CD4-positive, alpha-beta T cell (primary cell): ENCODE data around the gene NCKIPSD. TPM values are rescaled to one million over a fixed set of nuclear protein-coding genes. Genes with fewer than 3 reads are reported as not detected.

Source experiments
- ATAC-seq: fragments of 200-7000 bp; cut with Tn5 transposase; one replicate; pipeline ENCODE4 v1.10.0; 2022; ENCODE audit warnings: mild to moderate bottlenecking; ENCODE audit not compliant: poor library complexity
- CTCF ChIA-PET: fragments of 350-600 bp; sonication (Branson Sonifier 250); formaldehyde crosslinking; loops from one replicate; lab custom pipeline; 2021; ENCODE audit warnings: antibody characterized with exemption, inconsistent platforms; lab: Charles Lee
- POLR2A ChIA-PET: fragments of 350-600 bp; sonication (Branson Sonifier 250); formaldehyde crosslinking; loops from one replicate; lab custom pipeline; 2021; ENCODE audit warnings: antibody characterized with exemption, inconsistent platforms; lab: Charles Lee
- DNase-seq, 14 experiments: peaks; one replicate each; pipeline ENCODE4 v3.0.0-alpha.2; 2013 to 2020; ENCODE audit warnings: mixed read lengths in 2 of 14
- H3K27ac ChIP-seq, 2 donors: one replicate each; pipeline versions ENCODE4 v1.5.1 to v1.7.0; 2013; ENCODE audit warnings: low read length in 2 of 2, low read depth in 1 of 2, mild to moderate bottlenecking in 1 of 2
- H3K27me3 ChIP-seq, 2 experiments: 1 replicate in 1 of 2; 2 replicates in 1 of 2; pipeline versions ENCODE4 v1.6.1 to v1.7.0; 2013; ENCODE audit warnings: low read length in 2 of 2, control low read depth in 1 of 2, mild to moderate bottlenecking in 1 of 2, moderate library complexity in 1 of 2; ENCODE audit not compliant: insufficient read depth in 2 of 2, control insufficient read depth in 1 of 2
- H3K36me3 ChIP-seq: one replicate; pipeline ENCODE4 v1.6.1; 2013; ENCODE audit warnings: low read length, control low read depth; ENCODE audit not compliant: insufficient read depth
- H3K4me1 ChIP-seq: one replicate; pipeline ENCODE4 v1.6.1; 2013; ENCODE audit warnings: low read length, control low read depth; ENCODE audit not compliant: insufficient read depth
- H3K4me3 ChIP-seq: one replicate; pipeline ENCODE4 v1.5.1; 2013; ENCODE audit warnings: mild to moderate bottlenecking, low read length, moderate library complexity
- H3K9me3 ChIP-seq, 2 experiments: 1 replicate in 1 of 2; 2 replicates in 1 of 2; pipeline versions ENCODE4 v1.6.1 to v1.7.0; 2013; ENCODE audit warnings: low read length in 2 of 2, mild to moderate bottlenecking in 2 of 2, control low read depth in 1 of 2, moderate library complexity in 1 of 2; ENCODE audit not compliant: control insufficient read depth in 1 of 2, insufficient read depth in 1 of 2
- H3K27ac Mint-ChIP-seq: one replicate; pipeline ENCODE4 v1.8.0; 2020; ENCODE audit warnings: mixed read lengths
- H3K27me3 Mint-ChIP-seq: one replicate; pipeline ENCODE4 v1.8.0; 2021; ENCODE audit warnings: mixed read lengths
- H3K36me3 Mint-ChIP-seq: one replicate; pipeline ENCODE4 v1.8.0; 2021; ENCODE audit warnings: low read depth, mixed read lengths
- H3K4me1 Mint-ChIP-seq: one replicate; pipeline ENCODE4 v1.8.0; 2021; ENCODE audit warnings: low read depth, mixed read lengths
- H3K4me3 Mint-ChIP-seq: one replicate; pipeline ENCODE4 v1.8.0; 2020; ENCODE audit warnings: mild to moderate bottlenecking, mixed read lengths
- H3K9me3 Mint-ChIP-seq: one replicate; pipeline ENCODE4 v1.8.0; 2020; ENCODE audit warnings: mixed read lengths
- CTCF ChIP-seq: fragments of 200-600 bp; IDR thresholded peaks from one replicate; pipeline ENCODE4 v1.8.0; 2022; ENCODE audit warnings: antibody characterized with exemption, mild to moderate bottlenecking
- intact Hi-C, 2 experiments: fragments of 100-400 bp; cut with DNase I in 1 of 2; cut with micrococcal nuclease in 1 of 2; formaldehyde crosslinking; loops; one replicate each; pipeline versions ENCODE4 v1.15.1 to v1.9.0; 2023 to 2025; cut with DNase I, micrococcal nuclease
- total RNA-seq, 174 experiments: library from RNA in 2 of 174; stranded (reverse) in 2 of 174; gene quantifications; one replicate each; pipeline ENCODE4 v1.2.3 and lab custom pipeline; 2021 to 2026

Gene NCKIPSD
- total RNA-seq, 2 experiments from 2014 or later = 9.7 to 10.8 TPM

- ATAC-seq (no peak), DNase-seq (no peak)
- Mint-ChIP-seq H3K27me3 (no peaks in the 10 kb centered on the region), H3K36me3 (peaks cover 75% of the 10 kb centered on the region), H3K4me1 (peaks cover 21% of the 10 kb centered on the region), H3K27ac (no peak overlapping the region), H3K4me3 (no peak overlapping the region), H3K9me3 (no peaks in the 10 kb centered on the region)
- CTCF ChIA-PET = no interaction called here
- Histone ChIP-seq H3K27ac (no peak overlapping the region), H3K4me1 (peaks cover 21% of the 10 kb centered on the region), H3K27me3 (no peaks in the 10 kb centered on the region), H3K4me3 (no peak overlapping the region), H3K36me3 (peaks cover 69% of the 10 kb centered on the region), H3K9me3 (no peaks in the 10 kb centered on the region)
- POLR2A ChIA-PET = interaction anchor here (2.0 kb wide), 1 partner anchor 28 kb away, joined by 5 read pairs; the partner anchor contains the start of gene IP6K2
- no peak for TF ChIP-seq CTCF
- intact Hi-C loops = loop anchor here (5.0 to 10.0 kb wide), 3 partner anchors 263 to 1815 kb away; partner anchors contain the start of genes CACNA2D2 (in 1 of the 2) and ELP6 (in 1 of the 2)
Observed at GRCh38 chr3:48689384-48689783, 3.7 kb upstream of the NCKIPSD start.

- TF ChIP-seq CTCF = no peak
- no peak overlapping the region for H3K4me3 Mint-ChIP-seq
- H3K9me3 Mint-ChIP-seq = no peaks in the 10 kb centered on the region
- Histone ChIP-seq H3K9me3 (no peaks in the 10 kb centered on the region), H3K27ac (no peak overlapping the region), H3K36me3 (peaks cover 62% of the 10 kb centered on the region), H3K4me1 (peaks cover 27% of the 10 kb centered on the region), H3K27me3 (no peaks in the 10 kb centered on the region), H3K4me3 (no peak overlapping the region)
- DNase-seq (no peak), ATAC-seq (no peak)
- H3K27me3 Mint-ChIP-seq = no peaks in the 10 kb centered on the region
- peaks cover 26% of the 10 kb centered on the region for H3K4me1 Mint-ChIP-seq
- ChIA-PET CTCF (no interaction called here), POLR2A (interaction anchor here (1.4 to 2.0 kb wide), 2 partner anchors 29 to 53 kb away, joined by 3 to 5 read pairs; partner anchors contain the start of genes IP6K2 and SLC26A6)
- intact Hi-C loops = loop anchor here (5.0 to 10.0 kb wide), 3 partner anchors 264 to 1816 kb away; partner anchors contain the start of genes CACNA2D2 (in 1 of the 2) and ELP6 (in 1 of the 2)
- no peak overlapping the region for H3K27ac Mint-ChIP-seq
- peaks cover 71% of the 10 kb centered on the region for H3K36me3 Mint-ChIP-seq
Observed at GRCh38 chr3:48688737-48689075, 3.0 kb upstream of the NCKIPSD start.

GRCh38 chr3:48688032-48688736 lies 2.5 kb upstream of the NCKIPSD start:
- no peaks in the 10 kb centered on the region for H3K27me3 ChIP-seq
- ChIA-PET POLR2A (interaction anchor here (1.4 to 2.0 kb wide), 2 partner anchors 29 to 53 kb away, joined by 3 to 5 read pairs; partner anchors contain the start of genes IP6K2 and SLC26A6), CTCF (no interaction called here)
- peak in 1 of 14 experiments; percentile 24 for DNase-seq
- Mint-ChIP-seq H3K36me3 (peaks cover 66% of the 10 kb centered on the region), H3K9me3 (no peaks in the 10 kb centered on the region), H3K27me3 (no peaks in the 10 kb centered on the region), H3K4me3 (no peak overlapping the region), H3K4me1 (peaks cover 31% of the 10 kb centered on the region), H3K27ac (no peak overlapping the region)
- no peak overlapping the region for H3K27ac ChIP-seq
- no peak overlapping the region for H3K4me3 ChIP-seq
- no peak for TF ChIP-seq CTCF
- no peaks in the 10 kb centered on the region for H3K9me3 ChIP-seq
- H3K4me1 ChIP-seq = peaks cover 31% of the 10 kb centered on the region
- intact Hi-C loops = loop anchor here (5.0 to 10.0 kb wide), 3 partner anchors 264 to 1817 kb away; partner anchors contain the start of genes CACNA2D2 (in 1 of the 2) and ELP6 (in 1 of the 2)
- ATAC-seq = no peak
- peaks cover 57% of the 10 kb centered on the region for H3K36me3 ChIP-seq
